Neural crest cell (in vitro differentiated cells): ENCODE data around the gene TEX14. TPM values are rescaled to one million over a fixed set of nuclear protein-coding genes. Genes with fewer than 3 reads are reported as not detected.
A peak's percentile ranks its signal among the peaks of the same experiment; 100 is the strongest.
"Not testable (repeated sequence)": the region's sequence is repeated elsewhere in the genome, so short reads cannot be mapped to it uniquely, and the experiment has no call there.

ENCODE experiments used
- DNase-seq: peaks from one replicate; pipeline ENCODE4 v3.0.0; 2021; ENCODE audit warnings: low read depth, mixed read lengths, low spot score
- H3K27ac Mint-ChIP-seq: one replicate; pipeline ENCODE4 v1.8.0; 2021; ENCODE audit warnings: mild to moderate bottlenecking, mixed read lengths; ENCODE audit not compliant: unreplicated experiment
- H3K27me3 Mint-ChIP-seq: 2 replicates; pipeline ENCODE4 v1.8.0; 2021; ENCODE audit warnings: low read depth, mild to moderate bottlenecking, mixed read lengths
- H3K36me3 Mint-ChIP-seq: 2 replicates; pipeline ENCODE4 v1.8.0; 2021; ENCODE audit warnings: low read depth, mild to moderate bottlenecking, mixed read lengths
- H3K4me1 Mint-ChIP-seq: 2 replicates; pipeline ENCODE4 v1.8.0; 2021; ENCODE audit warnings: mixed read lengths
- H3K4me3 Mint-ChIP-seq: one replicate; pipeline ENCODE4 v1.8.0; 2021; ENCODE audit warnings: mild to moderate bottlenecking, mixed read lengths
- H3K9me3 Mint-ChIP-seq: 2 replicates; pipeline ENCODE4 v1.8.0; 2021; ENCODE audit warnings: mixed read lengths
- total RNA-seq: library from RNA; stranded (reverse); gene quantifications from 2 replicates; pipeline ENCODE4 v1.2.1, GENCODE V29; 2021
- TF ChIP-seq, protein P1 (sequence below): fragments of 200-600 bp; sonication (generic); conservative IDR thresholded peaks from 2 replicates; pipeline ENCODE4 v1.5.0; 2021; ENCODE audit warnings: antibody characterized with exemption, mild to moderate bottlenecking

TEX14 gene
- total RNA-seq, 1 donor from 2014 or later: 0.21 TPM

DNA sequence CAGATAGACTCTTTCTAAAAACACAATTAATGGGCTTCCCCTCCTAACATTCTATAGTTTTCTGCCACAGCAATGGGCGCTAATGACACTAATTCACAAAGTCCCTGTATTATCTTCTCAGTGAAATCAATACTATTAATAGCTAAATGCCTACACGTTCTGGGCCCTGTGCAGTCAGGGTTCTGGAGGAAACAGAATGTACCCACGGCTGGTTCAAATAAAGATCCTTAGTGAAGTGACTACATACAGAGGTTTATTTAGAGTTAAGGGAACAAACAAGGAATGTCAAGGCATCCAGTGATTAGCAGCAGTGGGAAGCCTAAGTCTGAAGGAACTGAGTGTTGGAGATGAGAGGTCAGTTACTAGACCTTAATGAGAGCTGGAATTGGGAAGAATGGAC, 133.9 kb downstream of the TEX14 start:
- Mint-ChIP-seq H3K27ac (no peak overlapping the region), H3K4me1 (peaks cover 8% of the 10 kb centered on the region), H3K36me3 (no peaks in the 10 kb centered on the region), H3K9me3 (no peaks in the 10 kb centered on the region), H3K4me3 (no peak overlapping the region), H3K27me3 (peaks cover 6% of the 10 kb centered on the region)
- TF ChIP-seq, protein P1, sequence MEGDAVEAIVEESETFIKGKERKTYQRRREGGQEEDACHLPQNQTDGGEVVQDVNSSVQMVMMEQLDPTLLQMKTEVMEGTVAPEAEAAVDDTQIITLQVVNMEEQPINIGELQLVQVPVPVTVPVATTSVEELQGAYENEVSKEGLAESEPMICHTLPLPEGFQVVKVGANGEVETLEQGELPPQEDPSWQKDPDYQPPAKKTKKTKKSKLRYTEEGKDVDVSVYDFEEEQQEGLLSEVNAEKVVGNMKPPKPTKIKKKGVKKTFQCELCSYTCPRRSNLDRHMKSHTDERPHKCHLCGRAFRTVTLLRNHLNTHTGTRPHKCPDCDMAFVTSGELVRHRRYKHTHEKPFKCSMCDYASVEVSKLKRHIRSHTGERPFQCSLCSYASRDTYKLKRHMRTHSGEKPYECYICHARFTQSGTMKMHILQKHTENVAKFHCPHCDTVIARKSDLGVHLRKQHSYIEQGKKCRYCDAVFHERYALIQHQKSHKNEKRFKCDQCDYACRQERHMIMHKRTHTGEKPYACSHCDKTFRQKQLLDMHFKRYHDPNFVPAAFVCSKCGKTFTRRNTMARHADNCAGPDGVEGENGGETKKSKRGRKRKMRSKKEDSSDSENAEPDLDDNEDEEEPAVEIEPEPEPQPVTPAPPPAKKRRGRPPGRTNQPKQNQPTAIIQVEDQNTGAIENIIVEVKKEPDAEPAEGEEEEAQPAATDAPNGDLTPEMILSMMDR: no peak
- no peak for DNase-seq

DNA sequence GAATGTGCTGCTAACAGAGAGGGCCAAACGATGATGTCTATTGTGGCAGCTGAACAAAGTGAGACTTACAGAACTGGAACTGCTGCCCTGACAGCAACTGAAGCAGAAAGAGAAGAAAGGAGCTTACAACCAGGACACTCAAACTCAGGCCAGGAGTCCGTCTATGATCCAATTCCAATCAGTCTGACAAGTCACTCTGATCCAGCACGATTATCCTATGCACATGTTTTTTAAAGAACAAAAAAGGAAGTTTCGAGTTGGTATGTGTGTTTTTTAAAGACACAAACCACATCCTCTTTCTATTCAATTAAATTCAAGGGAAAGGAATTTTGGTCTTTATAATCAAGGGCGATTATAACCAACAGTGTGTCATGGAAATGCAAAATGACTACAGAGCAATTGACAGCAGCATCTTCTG, 135.0 kb downstream of the TEX14 start:
- Mint-ChIP-seq H3K4me3 (no peak overlapping the region), H3K27me3 (peaks cover 6% of the 10 kb centered on the region), H3K27ac (no peak overlapping the region), H3K9me3 (no peaks in the 10 kb centered on the region), H3K4me1 (peaks cover 8% of the 10 kb centered on the region), H3K36me3 (no peaks in the 10 kb centered on the region)
- TF ChIP-seq, protein P1: no peak
- DNase-seq: no peak

DNA sequence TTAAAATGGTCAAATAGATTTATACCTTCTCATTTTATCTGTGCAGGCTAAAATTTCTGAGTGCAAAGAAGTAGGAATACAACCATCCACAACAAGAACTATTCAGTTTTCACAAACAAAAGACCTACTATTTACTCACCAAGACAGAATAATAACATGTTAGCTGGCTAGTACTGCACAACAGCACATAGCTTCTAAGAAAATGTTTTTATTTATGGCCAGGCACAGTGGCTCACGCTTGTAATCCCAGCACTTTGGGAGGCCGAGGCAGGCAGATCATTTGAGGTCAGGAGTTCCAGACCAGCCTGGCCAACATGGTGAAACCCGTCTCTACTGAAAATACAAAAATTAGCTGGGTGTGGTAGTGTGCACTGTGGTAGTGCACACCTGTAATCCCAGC, 136.7 kb downstream of the TEX14 start:
- not testable (repeated sequence) for H3K9me3 Mint-ChIP-seq, H3K4me1 Mint-ChIP-seq, H3K27me3 Mint-ChIP-seq, H3K4me3 Mint-ChIP-seq, H3K36me3 Mint-ChIP-seq, H3K27ac Mint-ChIP-seq, DNase-seq

DNA sequence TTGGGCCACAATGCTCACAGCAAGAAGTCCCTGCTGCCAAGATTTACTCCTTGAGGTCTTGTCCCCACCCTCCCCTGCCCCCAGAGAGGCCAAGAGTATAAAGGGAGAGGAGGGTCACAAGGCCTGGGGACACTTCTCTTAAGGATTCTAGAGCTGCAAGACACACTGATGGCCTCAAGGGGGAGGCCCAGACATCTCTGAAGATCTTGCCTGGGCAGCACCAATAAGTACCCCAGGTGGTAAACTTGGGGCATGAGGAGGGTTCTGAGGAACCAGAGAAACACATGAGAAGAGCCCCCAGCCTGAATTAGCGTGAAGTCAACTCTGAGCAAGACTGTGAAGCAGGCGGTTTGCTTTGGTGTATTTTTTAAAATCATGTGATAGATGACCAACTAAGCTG, 150.6 kb downstream of the TEX14 start:
- TF ChIP-seq, protein P1: peak; percentile 43
- Mint-ChIP-seq H3K27me3 (peaks cover 15% of the 10 kb centered on the region), H3K27ac (no peak overlapping the region), H3K4me3 (no peak overlapping the region), H3K4me1 (no peaks in the 10 kb centered on the region), H3K9me3 (no peaks in the 10 kb centered on the region), H3K36me3 (no peaks in the 10 kb centered on the region)
- DNase-seq: no peak

DNA sequence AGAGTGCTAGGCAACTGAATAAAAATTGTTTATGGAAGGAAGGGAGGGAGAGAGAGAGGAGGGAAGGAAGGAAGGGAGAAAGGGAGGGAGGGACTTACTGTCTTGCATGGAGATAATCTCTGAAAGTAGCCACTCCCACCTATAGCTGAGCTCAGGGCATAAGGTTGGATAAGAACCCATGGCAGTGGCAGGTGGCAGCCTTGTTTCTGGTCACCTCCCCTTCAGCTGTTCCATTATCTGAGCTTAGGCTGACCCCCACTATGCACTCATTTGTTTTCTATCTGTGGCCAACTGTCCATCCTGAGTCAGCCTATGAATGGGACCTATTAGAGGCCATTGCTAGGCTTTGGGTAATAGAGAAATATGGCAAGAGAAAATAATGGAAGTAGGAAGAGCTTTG, 152.1 kb downstream of the TEX14 start:
- H3K27me3 Mint-ChIP-seq: peaks cover 13% of the 10 kb centered on the region
- H3K27ac Mint-ChIP-seq: no peak overlapping the region
- H3K36me3 Mint-ChIP-seq: no peaks in the 10 kb centered on the region
- TF ChIP-seq, protein P1: no peak
- peaks cover 10% of the 10 kb centered on the region for H3K4me1 Mint-ChIP-seq
- DNase-seq: no peak
- no peaks in the 10 kb centered on the region for H3K9me3 Mint-ChIP-seq
- H3K4me3 Mint-ChIP-seq: no peak overlapping the region

DNA sequence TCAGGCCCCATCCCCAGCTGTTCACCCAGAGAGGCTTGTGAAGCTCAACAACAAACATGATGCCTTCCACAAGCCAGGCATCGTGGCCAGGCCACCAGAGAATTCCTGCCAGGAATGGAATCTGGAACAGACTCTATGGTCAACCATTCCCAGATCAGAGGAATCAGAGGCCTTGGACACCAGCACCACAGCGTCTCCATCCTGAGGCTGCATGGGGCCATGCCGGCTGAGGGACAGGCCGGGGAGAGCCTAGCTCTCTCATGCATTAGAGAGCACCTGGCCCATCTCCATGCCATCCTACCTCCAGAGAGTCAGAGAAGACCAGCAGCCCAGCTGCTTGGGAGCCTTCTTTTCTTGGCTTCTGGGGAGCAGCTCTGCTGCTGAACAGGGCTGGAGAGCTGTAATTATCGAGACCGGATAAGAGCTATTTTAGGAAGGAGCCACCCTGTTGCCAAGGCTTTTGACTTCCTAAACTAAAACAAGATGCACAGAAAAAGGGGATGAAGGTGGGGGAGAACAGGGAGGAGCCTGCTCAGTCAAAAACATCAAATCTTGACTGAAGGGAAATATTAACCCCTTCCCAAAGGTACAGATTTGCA, 152.9 kb downstream of the TEX14 start:
- Mint-ChIP-seq H3K27ac (no peak overlapping the region), H3K9me3 (no peaks in the 10 kb centered on the region), H3K27me3 (peaks cover 7% of the 10 kb centered on the region), H3K4me1 (peaks cover 10% of the 10 kb centered on the region), H3K4me3 (no peak overlapping the region), H3K36me3 (no peaks in the 10 kb centered on the region)
- TF ChIP-seq, protein P1: no peak
- DNase-seq: no peak
